GM23338 (cell line): Measurements from ENCODE around the gene PRR35. TPM values are rescaled to one million over a fixed set of nuclear protein-coding genes. Genes with fewer than 3 reads are reported as not detected.

Source experiments
- ATAC-seq: fragments of 200-7000 bp; cut with Tn5 transposase; 3 replicates; pipeline ENCODE4 v1.9.1; 2020
- DNase-seq: peaks from one replicate; pipeline ENCODE4 v3.0.0-alpha.2; 2015; ENCODE audit warnings: low spot score
- H2AFZ ChIP-seq: fragments of 200-600 bp; sonication (generic); 2 replicates; pipeline ENCODE4 v1.8.0; 2016; ENCODE audit warnings: antibody characterized with exemption, mild to moderate bottlenecking, moderate library complexity
- H3F3A ChIP-seq: fragments of 200-600 bp; sonication (generic); replicated peaks from 2 replicates; pipeline ENCODE4 v1.8.0; 2017; ENCODE audit warnings: antibody characterized with exemption, mixed run types, low read depth
- H3K27ac ChIP-seq: fragments of 200-600 bp; sonication (generic); 2 replicates; pipeline ENCODE4 v1.6.1; 2016; ENCODE audit warnings: low read depth
- H3K27me3 ChIP-seq: fragments of 200-600 bp; sonication (generic); 2 replicates; pipeline ENCODE4 v1.8.0; 2016; ENCODE audit warnings: mild to moderate bottlenecking, mixed run types, moderate library complexity; ENCODE audit not compliant: insufficient read depth
- H3K36me3 ChIP-seq: fragments of 200-600 bp; sonication (generic); 2 replicates; pipeline ENCODE4 v1.8.0; 2016; ENCODE audit warnings: mild to moderate bottlenecking; ENCODE audit not compliant: insufficient read depth
- H3K4me1 ChIP-seq: fragments of 200-600 bp; sonication (generic); 2 replicates; pipeline ENCODE4 v1.8.0; 2016; ENCODE audit warnings: mild to moderate bottlenecking, moderate library complexity; ENCODE audit not compliant: insufficient read depth
- H3K4me2 ChIP-seq: fragments of 200-600 bp; sonication (generic); 2 replicates; pipeline ENCODE4 v1.7.1; 2017; ENCODE audit warnings: mixed run types
- H3K4me3 ChIP-seq: fragments of 200-600 bp; sonication (generic); 2 replicates; pipeline ENCODE4 v1.6.1; 2016; ENCODE audit warnings: mixed run types
- H3K79me2 ChIP-seq: fragments of 200-600 bp; sonication (generic); replicated peaks from 2 replicates; pipeline ENCODE4 v1.8.0; 2017; ENCODE audit warnings: mild to moderate bottlenecking; ENCODE audit not compliant: insufficient read depth
- H3K9me2 ChIP-seq: fragments of 200-600 bp; sonication (generic); 2 replicates; pipeline ENCODE4 v1.8.0; 2017; ENCODE audit not compliant: insufficient read depth
- H4K20me1 ChIP-seq: fragments of 200-600 bp; sonication (generic); replicated peaks from 2 replicates; pipeline ENCODE4 v1.8.0; 2017; ENCODE audit warnings: mild to moderate bottlenecking; ENCODE audit not compliant: insufficient read depth
- H3K27ac Mint-ChIP-seq: 2 replicates; pipeline ENCODE4 v1.8.0; 2020; ENCODE audit warnings: inconsistent platforms, mild to moderate bottlenecking, moderate library complexity, mixed read lengths
- H3K27me3 Mint-ChIP-seq: 3 replicates; pipeline ENCODE4 v1.8.0; 2022; ENCODE audit warnings: low read depth, mild to moderate bottlenecking, moderate library complexity, mixed read lengths, inconsistent platforms; ENCODE audit not compliant: insufficient read depth, poor library complexity
- H3K36me3 Mint-ChIP-seq: 3 replicates; pipeline ENCODE4 v1.8.0; 2021; ENCODE audit warnings: low read depth, mild to moderate bottlenecking, inconsistent platforms, moderate library complexity, mixed read lengths
- H3K4me1 Mint-ChIP-seq: 3 replicates; pipeline ENCODE4 v1.8.0; 2020; ENCODE audit warnings: mild to moderate bottlenecking, inconsistent platforms, mixed read lengths
- H3K4me3 Mint-ChIP-seq: 3 replicates; pipeline ENCODE4 v1.8.0; 2021; ENCODE audit warnings: moderate library complexity, mild to moderate bottlenecking, inconsistent platforms, mixed read lengths
- H3K9me3 Mint-ChIP-seq: 3 replicates; pipeline ENCODE4 v1.8.0; 2020; ENCODE audit warnings: moderate library complexity, mild to moderate bottlenecking, inconsistent platforms, mixed read lengths
- CREB1 ChIP-seq: fragments of 250-450 bp; sonication (Bioruptor Pico); IDR thresholded peaks from 2 replicates; pipeline ENCODE4 v1.5.0; 2020; ENCODE audit warnings: low read depth, mild to moderate bottlenecking, moderate library complexity
- CTCF ChIP-seq, 2 experiments: fragments of 200-600 bp in 1 of 2; sonication (generic) in 1 of 2; conservative IDR thresholded peaks; 2 replicates each; pipeline versions ENCODE4 v1.5.1 to v1.6.1; 2016 to 2017; ENCODE audit warnings: antibody characterized with exemption in 2 of 2, low read depth in 2 of 2, mild to moderate bottlenecking in 2 of 2, moderate library complexity in 1 of 2
- ETS1 ChIP-seq: IDR thresholded peaks from 2 replicates; pipeline ENCODE4 v1.6.1; 2016; ENCODE audit warnings: antibody characterized with exemption
- EZH2 ChIP-seq: fragments of 200-600 bp; sonication (generic); IDR thresholded peaks from one replicate; pipeline ENCODE4 v1.8.0; 2017; ENCODE audit warnings: antibody characterized with exemption, mild to moderate bottlenecking, low read depth; ENCODE audit not compliant: unreplicated experiment
- EZH2phosphoT487 ChIP-seq: fragments of 200-600 bp; sonication (generic); IDR thresholded peaks from one replicate; pipeline ENCODE4 v1.8.1; 2018; ENCODE audit warnings: antibody characterized with exemption; ENCODE audit not compliant: unreplicated experiment
- JUNB ChIP-seq: IDR thresholded peaks from one replicate; pipeline ENCODE4 v1.6.1; 2016; ENCODE audit warnings: antibody characterized with exemption; ENCODE audit not compliant: unreplicated experiment
- NANOG ChIP-seq: IDR thresholded peaks from 2 replicates; pipeline ENCODE4 v1.6.1; 2016; ENCODE audit warnings: antibody characterized with exemption, borderline replicate concordance
- POLR2AphosphoS5 ChIP-seq: IDR thresholded peaks from 2 replicates; pipeline ENCODE4 v1.6.1; 2016; ENCODE audit warnings: antibody characterized with exemption, low read depth
- REST ChIP-seq: IDR thresholded peaks from one replicate; pipeline ENCODE4 v1.6.1; 2018; ENCODE audit warnings: antibody characterized with exemption; ENCODE audit not compliant: unreplicated experiment
- STAT1 ChIP-seq: IDR thresholded peaks from one replicate; pipeline ENCODE4 v1.6.1; 2016; ENCODE audit warnings: antibody characterized with exemption; ENCODE audit not compliant: unreplicated experiment
- ZNF114 ChIP-seq: fragments of 250-450 bp; sonication (Bioruptor Pico); IDR thresholded peaks from 2 replicates; pipeline ENCODE4 v1.5.0; 2020; ENCODE audit warnings: mild to moderate bottlenecking, moderate library complexity
- ZNF331 ChIP-seq: fragments of 250-450 bp; sonication (Bioruptor Pico); IDR thresholded peaks from 2 replicates; pipeline ENCODE4 v1.5.0; 2020; ENCODE audit warnings: low read depth, mild to moderate bottlenecking, moderate library complexity
- ZNF462 ChIP-seq: fragments of 250-450 bp; sonication (Bioruptor Pico); IDR thresholded peaks from 2 replicates; pipeline ENCODE4 v1.5.0; 2020; ENCODE audit warnings: mild to moderate bottlenecking, moderate library complexity
- polyA plus RNA-seq: library from polyadenylated mRNA; unstranded; fragments of >200 nt; fragmentation: Nextera tagmentation; extraction: Ambion mirVana; gene quantifications from 2 replicates; pipeline ENCODE4 v1.2.1, GENCODE V29; 2016
- total RNA-seq: library from RNA; depleted of rRNA; stranded (reverse); fragments of >200 nt; shearing (Covaris generic); gene quantifications from 2 replicates; pipeline ENCODE4 v1.2.3, GENCODE V29; 2014

The PRR35 gene
- total and polyA plus RNA-seq, 2 experiments from 2014 or later, result 0.32 to 1.4 TPM

- H3K27ac Mint-ChIP-seq, result no peak overlapping the region
- H3K4me1 Mint-ChIP-seq, result peaks cover 9% of the 10 kb centered on the region
- H3K36me3 Mint-ChIP-seq, result no peaks in the 10 kb centered on the region
- Histone ChIP-seq H2AFZ (no peak overlapping the region), H3K36me3 (no peaks in the 10 kb centered on the region), H3K4me1 (peaks cover 5% of the 10 kb centered on the region; the same call in 1 of the 2 replicates), H3K9me2 (no peaks in the 10 kb centered on the region), H3K4me2 (no peak overlapping the region), H3K4me3 (no peak overlapping the region), H3K79me2 (no peaks in the 10 kb centered on the region), H4K20me1 (no peaks in the 10 kb centered on the region), H3K27me3 (peaks cover 8% of the 10 kb centered on the region), H3F3A (peaks cover 10% of the 10 kb centered on the region; the same call in 1 of the 2 replicates), H3K27ac (no peak overlapping the region)
- DNase-seq, result no peak
- no peak overlapping the region for H3K4me3 Mint-ChIP-seq
- H3K27me3 Mint-ChIP-seq, result peaks cover 11% of the 10 kb centered on the region
- no peak for ATAC-seq
- H3K9me3 Mint-ChIP-seq, result no peaks in the 10 kb centered on the region; the same call in 2 of the 3 replicates
- TF ChIP-seq JUNB (no peak), CTCF (conservative IDR thresholded peaks at IDR 0.05; ENCODE audit: low read depth in 2 of 2) (no peak), ZNF462 (CRISPR knock-in tag) (no peak), EZH2phosphoT487 (no peak), ETS1 (no peak), EZH2 (no peak), POLR2AphosphoS5 (no peak), ZNF331 (no peak), NANOG (no peak), STAT1 (no peak), CREB1 (CRISPR knock-in tag) (no peak), REST (no peak), ZNF114 (no peak)
Observed at GRCh38 chr16:580946-581498, 20.8 kb downstream of the PRR35 start.
